OCI-LY7 (cell line): ENCODE data around the gene BMS1.

ENCODE experiments used
- EZH2phosphoT487 ChIP-seq: fragments of 200-600 bp; sonication (generic); IDR thresholded peaks from 2 replicates; pipeline ENCODE4 v1.6.1; 2018; ENCODE audit warnings: low read depth, borderline replicate concordance, mild to moderate bottlenecking, mixed run types, antibody characterized with exemption, low read length, moderate library complexity, mixed read lengths
- TF ChIP-seq, protein P1 (sequence below): fragments of 200-600 bp; sonication (generic); conservative IDR thresholded peaks from 2 replicates; pipeline ENCODE4 v1.5.1; 2014; ENCODE audit warnings: mild to moderate bottlenecking, antibody characterized with exemption, low read length, moderate library complexity, mixed read lengths

DNA sequence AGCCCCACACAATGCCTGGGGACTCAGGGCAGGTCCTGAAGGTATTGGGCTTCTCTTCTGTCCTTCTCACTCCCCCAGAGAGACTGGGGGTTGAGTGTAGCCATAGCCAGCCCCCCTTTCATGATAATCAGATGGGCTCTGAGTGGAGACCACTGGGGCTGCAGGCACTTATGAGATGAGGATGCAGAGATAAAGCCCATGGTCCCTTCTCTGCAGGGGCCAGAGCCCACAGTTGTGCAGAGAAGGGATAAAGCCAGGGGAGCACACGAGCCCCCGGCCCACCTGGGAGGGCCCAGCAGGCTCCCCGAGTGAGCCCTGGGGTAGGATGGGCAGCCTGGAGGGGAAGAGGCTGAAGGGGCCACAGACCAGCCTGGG is 96.2 kb downstream of the BMS1 start:
- TF ChIP-seq, protein P1, sequence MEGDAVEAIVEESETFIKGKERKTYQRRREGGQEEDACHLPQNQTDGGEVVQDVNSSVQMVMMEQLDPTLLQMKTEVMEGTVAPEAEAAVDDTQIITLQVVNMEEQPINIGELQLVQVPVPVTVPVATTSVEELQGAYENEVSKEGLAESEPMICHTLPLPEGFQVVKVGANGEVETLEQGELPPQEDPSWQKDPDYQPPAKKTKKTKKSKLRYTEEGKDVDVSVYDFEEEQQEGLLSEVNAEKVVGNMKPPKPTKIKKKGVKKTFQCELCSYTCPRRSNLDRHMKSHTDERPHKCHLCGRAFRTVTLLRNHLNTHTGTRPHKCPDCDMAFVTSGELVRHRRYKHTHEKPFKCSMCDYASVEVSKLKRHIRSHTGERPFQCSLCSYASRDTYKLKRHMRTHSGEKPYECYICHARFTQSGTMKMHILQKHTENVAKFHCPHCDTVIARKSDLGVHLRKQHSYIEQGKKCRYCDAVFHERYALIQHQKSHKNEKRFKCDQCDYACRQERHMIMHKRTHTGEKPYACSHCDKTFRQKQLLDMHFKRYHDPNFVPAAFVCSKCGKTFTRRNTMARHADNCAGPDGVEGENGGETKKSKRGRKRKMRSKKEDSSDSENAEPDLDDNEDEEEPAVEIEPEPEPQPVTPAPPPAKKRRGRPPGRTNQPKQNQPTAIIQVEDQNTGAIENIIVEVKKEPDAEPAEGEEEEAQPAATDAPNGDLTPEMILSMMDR: no peak
- no peak for TF ChIP-seq EZH2phosphoT487
